T-helper 1 cell treated with Interleukin-12 subunit alpha and Interleukin-12 subunit beta and Interleukin-4 antibody, amounts not matched to agents 30 ng/mL and 1 ng/mL, for 36 hours (primary cell): ENCODE results near the gene MALAT1. TPM values are rescaled to one million over a fixed set of nuclear protein-coding genes. Genes with fewer than 3 reads are reported as not detected.
"Not testable (repeated sequence)": the region's sequence is repeated elsewhere in the genome, so short reads cannot be mapped to it uniquely, and the experiment has no call there.

Experiments
- intact Hi-C: fragments of 100-400 bp; cut with micrococcal nuclease; formaldehyde crosslinking; loops from one replicate; pipeline ENCODE4 v1.15.1; 2024
- total RNA-seq: library from RNA; stranded (reverse); gene quantifications from 2 replicates; pipeline ENCODE4 v1.2.3, GENCODE V29; 2022

The MALAT1 gene
- total RNA-seq, 1 donor from 2014 or later = 8,695 TPM

DNA sequence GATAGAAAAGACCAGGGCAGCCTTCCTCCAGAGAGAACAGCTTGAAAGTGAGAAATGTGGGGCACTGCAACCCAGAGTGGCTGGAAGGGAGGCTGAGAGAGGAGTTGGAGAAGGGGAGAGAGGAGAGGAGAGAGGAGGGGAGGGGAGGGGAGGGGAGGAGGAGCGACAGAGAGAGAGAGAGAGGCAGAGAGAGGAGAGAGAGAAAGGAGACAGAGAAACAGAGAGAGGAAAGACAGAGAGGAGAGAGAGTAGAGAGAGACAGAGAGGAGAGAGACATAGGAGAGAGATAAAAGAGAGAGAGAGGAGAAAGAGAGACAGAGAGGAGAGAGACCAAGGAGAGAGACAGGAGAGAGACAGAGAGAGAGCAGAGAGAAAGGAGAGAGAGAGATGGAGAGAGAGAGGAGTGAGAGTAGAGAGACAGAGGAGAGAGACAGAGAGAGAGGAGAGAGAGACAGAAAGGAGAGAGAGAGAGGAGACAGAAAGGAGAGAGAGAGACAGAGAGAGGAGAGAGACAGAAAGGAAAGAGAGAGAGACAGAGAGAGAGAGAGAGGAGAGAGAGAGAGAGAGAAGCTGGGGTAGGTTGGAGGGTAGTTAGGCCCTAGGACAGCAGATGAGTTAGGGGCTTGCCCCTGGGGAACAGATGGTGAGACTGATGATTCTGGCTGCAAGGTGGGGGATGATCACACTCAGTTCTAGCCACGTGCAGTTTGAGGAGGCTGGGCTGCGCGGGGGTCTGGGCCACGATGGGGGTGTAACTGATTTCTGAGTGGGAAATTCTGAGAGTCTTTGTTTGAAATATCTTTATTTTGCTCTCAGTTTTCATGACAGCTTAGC lies 17.5 kb downstream of the MALAT1 start:
- intact Hi-C loops = no loop called here

- intact Hi-C loops = not testable (repeated sequence)
Observed at GRCh38 chr11:65518941-65519549, 20.2 kb downstream of the MALAT1 start.

DNA sequence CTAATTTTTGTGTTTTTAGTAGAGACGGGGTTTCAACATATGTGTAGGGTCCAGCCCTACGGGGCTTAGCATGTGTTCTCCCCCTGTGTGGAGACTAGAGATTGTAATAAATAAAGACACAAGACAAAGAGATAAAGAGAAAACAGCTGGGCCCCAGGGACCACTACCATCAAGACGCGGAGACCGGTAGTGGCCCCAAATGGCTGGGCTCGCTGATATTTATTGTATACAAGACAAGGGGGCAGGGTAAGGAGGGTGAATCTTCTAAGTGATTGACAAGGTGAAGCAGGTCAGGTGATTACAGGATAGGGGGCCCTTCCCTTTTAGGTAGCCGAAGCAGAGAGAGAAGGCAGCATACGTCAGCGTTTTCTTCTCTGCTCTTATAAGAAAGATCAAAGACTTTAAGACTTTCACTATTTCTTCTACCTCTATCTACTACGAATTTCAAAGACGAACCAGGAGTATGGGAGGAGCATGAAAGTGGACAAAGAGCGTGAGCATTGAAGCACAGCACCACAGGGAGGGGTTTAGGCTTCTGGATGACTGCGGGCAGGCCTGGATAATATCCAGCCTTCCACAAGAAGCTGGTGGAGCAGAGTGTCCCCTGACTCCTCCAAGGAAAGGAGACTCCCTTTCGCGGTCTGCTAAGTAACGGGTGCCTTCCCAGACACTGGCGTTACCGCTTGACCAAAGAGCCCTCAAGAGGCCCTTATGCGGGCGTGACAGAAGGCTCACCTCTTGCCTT lies 23.1 kb downstream of the MALAT1 start:
- intact Hi-C loops = not testable (repeated sequence)

- intact Hi-C loops = not testable (repeated sequence)
Observed at GRCh38 chr11:65522718-65523630, 24.1 kb downstream of the MALAT1 start.

- intact Hi-C loops = not testable (repeated sequence)
Observed at GRCh38 chr11:65523631-65523968, 24.8 kb downstream of the MALAT1 start.

DNA sequence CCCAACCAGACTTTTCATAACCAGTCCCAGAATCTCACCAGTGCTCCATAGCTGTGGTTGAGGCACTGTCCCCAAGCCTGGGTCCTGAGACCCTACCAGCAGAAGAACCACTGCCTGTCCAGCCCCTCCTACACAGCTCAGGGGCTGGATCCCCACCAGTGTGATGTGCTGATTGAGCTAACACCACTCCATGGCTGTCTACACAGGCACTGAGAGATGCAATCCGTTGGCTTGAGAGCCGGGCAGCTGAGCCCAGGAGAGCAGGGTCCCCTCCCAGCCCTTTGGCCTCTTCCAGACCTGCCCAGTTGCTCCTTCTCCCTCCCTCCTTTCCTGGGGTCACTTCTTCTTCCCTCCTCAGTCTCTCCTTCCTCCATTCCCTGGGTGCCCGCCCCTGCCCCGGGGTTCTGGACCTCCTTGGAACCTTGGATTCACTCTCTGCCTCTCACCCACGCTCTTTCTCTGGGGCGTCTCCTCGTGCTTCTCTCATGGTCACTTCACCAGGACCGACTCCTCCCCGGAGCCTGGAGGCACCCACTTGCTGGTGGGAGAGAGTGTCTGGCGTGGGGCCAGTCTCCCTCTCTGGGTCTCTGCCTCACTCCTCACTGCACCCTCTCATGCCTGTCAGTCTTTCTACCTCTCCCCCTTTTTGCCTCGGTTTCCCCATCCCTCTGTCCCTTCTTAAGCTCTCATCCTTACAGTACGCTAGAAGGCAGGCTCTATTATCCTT lies 25.3 kb downstream of the MALAT1 start:
- intact Hi-C loops = loop anchor here (2.0 kb wide), 1 partner anchor 49 kb away; the partner anchor contains the start of gene FAM89B

GRCh38 chr11:65524741-65525545 lies 26.1 kb downstream of the MALAT1 start, which contains the start of gene SCYL1:
TSS of gene SCYL1 (plus strand) at chr11:65525083. CDS start at chr11:65525154, 71 bp downstream.
- intact Hi-C loops = loop anchor here (1.0 to 5.0 kb wide), 5 partner anchors 15 to 393 kb away; partner anchors contain the start of genes FAM89B, PCNX3 and SYVN1

GRCh38 chr11:65525546-65526480 lies 27.0 kb downstream of the MALAT1 start:
- intact Hi-C loops = loop anchor here (1.0 to 5.0 kb wide), 5 partner anchors 14 to 394 kb away; partner anchors contain the start of genes FAM89B, PCNX3 and SYVN1

DNA sequence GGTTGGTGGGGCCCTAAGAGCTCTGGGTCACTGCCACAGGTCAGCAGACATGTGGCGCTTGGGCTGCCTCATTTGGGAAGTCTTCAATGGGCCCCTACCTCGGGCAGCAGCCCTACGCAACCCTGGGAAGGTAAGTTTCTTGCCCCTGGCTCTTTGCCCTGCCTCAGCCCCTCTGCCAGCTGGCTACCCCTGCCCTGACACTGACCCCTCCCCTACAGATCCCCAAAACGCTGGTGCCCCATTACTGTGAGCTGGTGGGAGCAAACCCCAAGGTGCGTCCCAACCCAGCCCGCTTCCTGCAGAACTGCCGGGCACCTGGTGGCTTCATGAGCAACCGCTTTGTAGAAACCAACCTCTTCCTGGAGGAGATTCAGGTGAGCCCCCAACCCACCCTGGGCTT lies 27.9 kb downstream of the MALAT1 start:
- intact Hi-C loops = loop anchor here (5.0 kb wide), 1 partner anchor 394 kb away; the partner anchor contains the start of gene SYVN1

- intact Hi-C loops = loop anchor here (5.0 kb wide), 1 partner anchor 397 kb away; the partner anchor contains the start of gene SYVN1
Observed at GRCh38 chr11:65528819-65529350, 30.0 kb downstream of the MALAT1 start.

GRCh38 chr11:65529475-65530156 lies 30.8 kb downstream of the MALAT1 start:
- intact Hi-C loops = loop anchor here (5.0 kb wide), 1 partner anchor 397 kb away; the partner anchor contains the start of gene SYVN1

GRCh38 chr11:65530157-65530496 lies 31.3 kb downstream of the MALAT1 start:
- intact Hi-C loops = no loop called here

DNA sequence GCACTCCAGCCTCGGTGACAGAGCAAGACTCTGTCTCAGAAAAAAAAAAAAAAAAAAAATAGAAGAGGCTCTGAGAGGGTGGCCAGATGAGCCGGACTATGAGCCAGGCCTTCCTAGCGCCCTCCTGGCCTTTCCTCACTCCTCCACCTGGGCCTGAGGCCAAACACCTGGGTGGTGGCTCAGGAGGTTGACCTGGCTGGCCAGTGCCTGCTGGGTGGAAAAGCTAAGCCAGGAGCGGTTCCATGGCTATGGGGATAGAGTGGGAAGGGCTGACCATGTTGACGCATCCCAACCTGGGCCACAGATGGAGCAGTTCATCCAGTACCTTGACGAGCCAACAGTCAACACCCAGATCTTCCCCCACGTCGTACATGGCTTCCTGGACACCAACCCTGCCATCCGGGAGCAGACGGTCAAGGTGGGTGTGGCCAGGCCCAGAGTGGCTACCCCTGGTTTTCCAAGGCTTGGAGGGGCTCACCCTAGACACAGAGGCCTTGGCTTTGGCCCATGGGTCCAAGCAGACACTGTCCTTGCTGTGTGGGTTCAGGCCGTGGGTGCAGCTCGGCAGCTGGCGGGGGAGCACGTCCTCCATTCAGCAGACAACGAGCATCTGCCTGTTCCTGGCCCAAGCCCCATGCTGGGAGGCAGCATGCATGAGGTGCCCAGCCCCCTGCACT lies 33.7 kb downstream of the MALAT1 start:
- intact Hi-C loops = no loop called here

GRCh38 chr11:65535102-65535501 lies 36.3 kb downstream of the MALAT1 start:
- intact Hi-C loops = no loop called here

DNA sequence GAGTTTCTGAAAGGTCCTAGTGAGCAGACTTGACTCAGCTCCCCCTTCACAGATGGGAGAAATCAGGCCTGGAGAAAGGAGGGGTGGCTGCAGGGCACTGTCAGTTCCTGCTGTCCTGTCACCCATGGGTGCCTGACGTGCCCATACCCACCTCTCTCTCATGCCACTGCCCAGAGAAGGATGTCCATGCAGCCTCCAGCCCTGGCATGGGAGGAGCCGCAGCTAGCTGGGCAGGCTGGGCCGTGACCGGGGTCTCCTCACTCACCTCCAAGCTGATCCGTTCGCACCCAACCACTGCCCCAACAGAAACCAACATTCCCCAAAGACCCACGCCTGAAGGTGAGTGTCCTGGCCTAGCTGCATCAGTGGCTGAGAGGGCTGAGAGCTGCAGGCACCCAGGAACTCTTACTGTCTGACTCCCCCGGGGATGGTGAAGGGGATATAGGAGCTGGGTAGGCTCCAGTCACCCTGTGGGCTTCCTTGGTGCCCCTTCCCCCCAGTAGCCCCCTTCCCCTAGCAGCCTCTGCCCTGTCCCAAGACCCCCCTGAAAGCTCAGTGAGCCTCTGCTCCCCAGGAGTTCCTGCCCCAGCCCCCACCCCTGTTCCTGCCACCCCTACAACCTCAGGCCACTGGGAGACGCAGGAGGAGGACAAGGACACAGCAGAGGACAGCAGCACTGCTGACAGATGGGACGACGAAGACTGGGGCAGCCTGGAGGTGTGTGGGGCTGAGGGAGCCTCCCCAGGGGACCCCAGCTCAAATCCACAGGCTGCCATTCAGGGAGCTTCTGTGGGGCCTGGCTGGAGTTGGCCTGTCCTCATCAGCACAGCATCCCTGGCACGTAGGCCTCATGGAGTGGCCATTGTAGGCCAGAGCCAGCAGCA lies 37.8 kb downstream of the MALAT1 start:
- intact Hi-C loops = no loop called here

GRCh38 chr11:65537296-65537597 lies 38.4 kb downstream of the MALAT1 start:
- intact Hi-C loops = no loop called here
